H1 (cell line): ENCODE measurements around the gene GRIK4. TPM values are rescaled to one million over a fixed set of nuclear protein-coding genes. Genes with fewer than 3 reads are reported as not detected.

ENCODE experiments used
- CTCF ChIA-PET: fragments of 300-600 bp; sonication (Branson Sonifier 250); formaldehyde crosslinking; loops from one replicate; lab custom pipeline; 2021; ENCODE audit not compliant: partially characterized antibody; lab: Charles Lee
- POLR2A ChIA-PET: fragments of 300-600 bp; sonication (Branson Sonifier 250); formaldehyde crosslinking; loops from one replicate; lab custom pipeline; 2021; ENCODE audit warnings: inconsistent platforms; ENCODE audit not compliant: partially characterized antibody; lab: Charles Lee
- DNase-seq, 2 experiments: peaks; one replicate each; pipeline versions ENCODE4 v3.0.0 to v3.0.0-alpha.2; 2010 to 2022; ENCODE audit warnings: low spot score in 2 of 2, low read depth in 1 of 2, mixed read lengths in 1 of 2
- FAIRE-seq: peaks from 2 replicates; lab custom pipeline; 2011; peaks lifted over from hg19 to GRCh38; lab: Jason Lieb, UNC
- H2AFZ ChIP-seq: 2 replicates; pipeline ENCODE4 v1.8.1; 2012; ENCODE audit warnings: low read length, inconsistent platforms
- H2AK5ac ChIP-seq: 2 replicates; pipeline ENCODE4 v1.6.1; 2013; ENCODE audit warnings: low read depth, low read length
- H2BK120ac ChIP-seq: replicated peaks from 2 replicates; pipeline ENCODE3; 2013; ENCODE audit warnings: low read depth, low read length, inconsistent platforms
- H2BK12ac ChIP-seq: 2 replicates; pipeline ENCODE4 v1.6.1; 2013; ENCODE audit warnings: low read depth, low read length
- H2BK15ac ChIP-seq: 2 replicates; pipeline ENCODE4 v1.6.1; 2013; ENCODE audit warnings: low read length
- H2BK20ac ChIP-seq: 2 replicates; pipeline ENCODE4 v1.6.1; 2013; ENCODE audit warnings: low read length
- H2BK5ac ChIP-seq: 2 replicates; pipeline ENCODE4 v1.6.1; 2013; ENCODE audit warnings: low read depth, low read length
- H3K14ac ChIP-seq: 2 replicates; pipeline ENCODE4 v1.6.1; 2013; ENCODE audit warnings: inconsistent platforms; ENCODE audit not compliant: insufficient read length
- H3K18ac ChIP-seq: 2 replicates; pipeline ENCODE4 v1.6.1; 2013; ENCODE audit warnings: low read length; ENCODE audit errors: extremely low read depth
- H3K23ac ChIP-seq: 2 replicates; pipeline ENCODE4 v1.6.1; 2013; ENCODE audit warnings: inconsistent platforms; ENCODE audit not compliant: insufficient read length
- H3K23me2 ChIP-seq: 2 replicates; pipeline ENCODE4 v1.6.1; 2013; ENCODE audit warnings: low read depth, low read length
- H3K27ac ChIP-seq: 2 replicates; pipeline ENCODE4 v1.6.1; 2011; ENCODE audit warnings: low read depth, low read length, inconsistent platforms
- H3K27me3 ChIP-seq, 4 experiments: replicated peaks in 1 of 4; 1 replicate in 1 of 4; 2 replicates in 3 of 4; pipeline versions ENCODE4 v1.6.1 to v1.8.1; 2011 to 2013; ENCODE audit warnings: low read length in 3 of 4, mild to moderate bottlenecking in 3 of 4, inconsistent platforms in 2 of 4, mixed read lengths in 2 of 4, moderate library complexity in 1 of 4; ENCODE audit not compliant: control insufficient read depth in 3 of 4, insufficient read depth in 3 of 4; ENCODE audit errors: extremely low read depth in 1 of 4
- H3K36me3 ChIP-seq, 4 experiments: 2 replicates each; pipeline versions ENCODE4 v1.6.1 to v1.8.1; 2011 to 2013; ENCODE audit warnings: mild to moderate bottlenecking in 4 of 4, low read length in 3 of 4, moderate library complexity in 2 of 4, control low read depth in 1 of 4, inconsistent platforms in 1 of 4; ENCODE audit not compliant: insufficient read depth in 4 of 4, control insufficient read depth in 2 of 4
- H3K4ac ChIP-seq: replicated peaks from 2 replicates; pipeline ENCODE3; 2013; ENCODE audit warnings: low read length, low read depth, mixed read lengths, inconsistent platforms; ENCODE audit not compliant: insufficient read length
- H3K4me1 ChIP-seq, 4 experiments: replicated peaks in 1 of 4; 1 replicate in 1 of 4; 2 replicates in 3 of 4; pipeline versions ENCODE4 v1.6.1 to v1.8.1; 2011 to 2013; ENCODE audit warnings: low read length in 3 of 4, inconsistent platforms in 2 of 4, mixed read lengths in 1 of 4; ENCODE audit not compliant: insufficient read depth in 4 of 4, control insufficient read depth in 3 of 4
- H3K4me2 ChIP-seq, 2 experiments: 2 replicates each; pipeline versions ENCODE4 v1.6.1 to v1.8.1; 2011 to 2013; ENCODE audit warnings: low read depth in 2 of 2, low read length in 2 of 2, control low read depth in 1 of 2, inconsistent platforms in 1 of 2, mild to moderate bottlenecking in 1 of 2; ENCODE audit not compliant: insufficient read depth in 1 of 2
- H3K4me3 ChIP-seq, 4 experiments: fragments of 200-600, 300-600 bp in 1 of 4; sonication (generic), shearing (Covaris generic), sonication (Bioruptor Twin) in 1 of 4; 2 replicates each; pipeline versions ENCODE4 v1.5.1 to v1.8.1; 2011 to 2016; ENCODE audit warnings: low read length in 4 of 4, low read depth in 3 of 4, control low read depth in 2 of 4, inconsistent platforms in 2 of 4, mild to moderate bottlenecking in 2 of 4, mixed read lengths in 1 of 4, moderate library complexity in 1 of 4; ENCODE audit not compliant: insufficient read depth in 2 of 4; ENCODE audit errors: extremely low read depth in 1 of 4
- H3K56ac ChIP-seq: replicated peaks from 2 replicates; pipeline ENCODE3; 2013; ENCODE audit warnings: low read depth, mild to moderate bottlenecking, mixed read lengths, low read length, inconsistent platforms; ENCODE audit not compliant: insufficient read length
- H3K79me1 ChIP-seq: 2 replicates; pipeline ENCODE4 v1.6.1; 2013; ENCODE audit warnings: low read depth, low read length, control low read depth
- H3K79me2 ChIP-seq, 2 experiments: 2 replicates each; pipeline versions ENCODE4 v1.6.1 to v1.8.1; 2012 to 2013; ENCODE audit warnings: low read length in 2 of 2, mild to moderate bottlenecking in 2 of 2, inconsistent platforms in 1 of 2; ENCODE audit not compliant: insufficient read depth in 2 of 2, control insufficient read depth in 1 of 2
- H3K9ac ChIP-seq, 4 experiments: replicated peaks in 1 of 4; 1 replicate in 1 of 4; 2 replicates in 3 of 4; pipeline versions ENCODE4 v1.6.1 to v1.8.1; 2011 to 2013; ENCODE audit warnings: low read depth in 3 of 4, low read length in 3 of 4, control low read depth in 2 of 4, mild to moderate bottlenecking in 2 of 4, moderate library complexity in 2 of 4, inconsistent platforms in 1 of 4; ENCODE audit errors: extremely low read depth in 1 of 4
- H3K9me3 ChIP-seq, 2 experiments: 2 replicates each; pipeline versions ENCODE4 v1.6.1 to v1.8.1; 2012 to 2013; ENCODE audit warnings: mild to moderate bottlenecking in 2 of 2, moderate library complexity in 2 of 2, control low read depth in 1 of 2, inconsistent platforms in 1 of 2, low read depth in 1 of 2, low read length in 1 of 2, mixed read lengths in 1 of 2; ENCODE audit not compliant: insufficient read depth in 2 of 2
- H4K20me1 ChIP-seq, 2 experiments: replicated peaks in 1 of 2; 2 replicates each; pipeline versions ENCODE3 to v1.8.1; 2011 to 2013; ENCODE audit warnings: inconsistent platforms in 2 of 2, low read length in 2 of 2, mild to moderate bottlenecking in 1 of 2; ENCODE audit not compliant: insufficient read depth in 2 of 2, control insufficient read depth in 1 of 2
- H4K5ac ChIP-seq: 2 replicates; pipeline ENCODE4 v1.6.1; 2013; ENCODE audit warnings: low read length, low read depth, mixed read lengths, inconsistent platforms; ENCODE audit not compliant: insufficient read length
- H4K8ac ChIP-seq: 2 replicates; pipeline ENCODE4 v1.8.0; 2013; ENCODE audit warnings: mild to moderate bottlenecking, moderate library complexity, low read length, inconsistent platforms; ENCODE audit not compliant: insufficient read depth; ENCODE audit errors: extremely low read depth
- H4K91ac ChIP-seq: replicated peaks from 2 replicates; pipeline ENCODE3; 2013; ENCODE audit warnings: low read length, mixed read lengths, inconsistent platforms; ENCODE audit not compliant: insufficient read length
- EGR1 ChIP-seq: IDR thresholded peaks from 2 replicates; pipeline ENCODE4 v1.6.1; 2011; ENCODE audit warnings: low read depth, low read length, borderline replicate concordance
- NRF1 ChIP-seq: IDR thresholded peaks from 2 replicates; pipeline ENCODE4 v1.6.1; 2011; ENCODE audit warnings: mild to moderate bottlenecking, low read depth, low read length, improper control_type of control experiment
- SIN3A ChIP-seq, 2 experiments: IDR thresholded peaks in 1 of 2; conservative IDR thresholded peaks in 1 of 2; 2 replicates each; pipeline ENCODE4 v1.6.1; 2011 to 2012; ENCODE audit warnings: low read length in 2 of 2, improper control_type of control experiment in 1 of 2, low read depth in 1 of 2, mild to moderate bottlenecking in 1 of 2
- WGBS, 2 experiments: shearing (Covaris generic) in 1 of 2; methylation state at CpG; one replicate each; pipeline versions ENCODE4 v1.1.6 to v1.1.7; 2013 to 2015; ENCODE audit warnings: low lambda C conversion rate in 2 of 2, mixed read lengths in 2 of 2, inconsistent platforms in 1 of 2, low coverage in 1 of 2, missing lambda C conversion rate in 1 of 2; ENCODE audit not compliant: insufficient replicate concordance in 2 of 2, insufficient coverage in 1 of 2, insufficient read length in 1 of 2; ENCODE audit errors: extremely low coverage in 1 of 2, missing lambda C conversion rate in 1 of 2; 5-methylcytosine and 5-hydroxymethylcytosine counted together
- polyA plus RNA-seq, 7 experiments: library from polyadenylated mRNA; depleted of rRNA in 3 of 7; stranded (reverse) in 5 of 7; unstranded in 2 of 7; fragments of >200 nt in 5 of 7; fragments of 200-250 nt in 2 of 7; gene quantifications; 1 replicate in 5 of 7; 2 replicates in 1 of 7; 4 replicates in 1 of 7; pipeline versions ENCODE4 v1.2.1 to v1.2.3, GENCODE V29; 2011 to 2013; ENCODE audit warnings: missing spikeins in 2 of 7, mixed read lengths in 2 of 7
- total RNA-seq: library from RNA; stranded (reverse); fragmentation: NEBNext Ultra II Directional; extraction: Animal tissue kit (Norgen Biotek cat#: 25700); gene quantifications from 2 replicates; pipeline ENCODE4 v1.2.1, GENCODE V29; 2021

Gene GRIK4
- total and polyA plus RNA-seq, 2 of the 8 experiments (the other 6 are each of a cell fraction or from before 2014, with no cell fraction given): 1.2 to 2.9 TPM

DNA sequence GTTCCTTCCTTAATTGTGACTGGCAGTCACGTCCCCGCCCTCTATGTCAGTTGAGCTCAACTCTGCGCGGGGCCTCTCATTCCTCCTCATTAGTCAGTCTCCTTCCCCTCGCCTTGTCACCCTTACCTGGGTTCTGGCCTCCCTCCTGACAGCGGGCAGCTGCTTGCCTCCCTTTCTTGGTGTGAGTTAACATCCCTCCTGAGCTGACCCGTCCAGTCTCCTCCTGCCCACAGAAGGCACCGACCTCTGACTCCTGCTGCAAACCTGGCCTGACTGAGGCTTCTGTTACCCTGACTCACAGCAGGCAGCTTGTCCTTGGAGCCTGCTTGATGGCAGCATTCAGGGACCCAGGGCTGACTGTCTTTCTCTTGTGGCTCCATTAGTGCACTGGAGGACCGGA lies 45.2 kb downstream of the GRIK4 start:
- no peak overlapping the region for H3K4ac ChIP-seq
- H4K20me1 ChIP-seq: no peaks in the 10 kb centered on the region
- no peak overlapping the region for H3K27ac ChIP-seq
- no peaks in the 10 kb centered on the region; a peak in 2 of 7 replicates for H3K27me3 ChIP-seq
- peaks cover 11 to 28% (median 18%) of the 10 kb centered on the region in 4 experiments for H3K4me1 ChIP-seq
- H3K56ac ChIP-seq: no peak overlapping the region
- H2AK5ac ChIP-seq: peak overlapping the region; percentile 57; the same call in 1 of the 2 replicates
- H2BK15ac ChIP-seq: 0 out of 2 replicates have a peak overlapping the region, but pooled peaks have one; percentile 76
- ChIA-PET POLR2A (interaction anchor here (1.0 to 1.7 kb wide), 3 partner anchors 8 to 76 kb away, joined by 3 to 4 read pairs (median 4); no protein-coding TSS in a partner anchor), CTCF (interaction anchor here (1.0 kb wide), 1 partner anchor 245 kb away, joined by 3 read pairs; no protein-coding TSS in a partner anchor)
- no peak overlapping the region for H2BK5ac ChIP-seq
- no peak overlapping the region for H3K4me3 ChIP-seq
- no peak overlapping the region for H3K9ac ChIP-seq
- H2BK20ac ChIP-seq: no peak overlapping the region
- H3K4me2 ChIP-seq: peak overlapping the region in 1 of 2 experiments; percentile 62; a peak in 1 of 4 replicates
- no peak overlapping the region for H3K14ac ChIP-seq
- FAIRE-seq: no peak
- no peaks in the 10 kb centered on the region for H3K36me3 ChIP-seq
- TF ChIP-seq EGR1 (no peak), NRF1 (no peak), SIN3A (conservative IDR thresholded peaks at IDR 0.05 in 1 of 2, IDR thresholded peaks at IDR 0.05 in 1 of 2; ENCODE audit: low read depth in 1 of 2, low read length in 2 of 2) (no peak)
- H3K79me2 ChIP-seq: no peaks in the 10 kb centered on the region
- H4K8ac ChIP-seq: no peak overlapping the region; the same call in 1 of the 2 replicates
- WGBS, 2 experiments: 88% methylated on average over 7 of the region's 9 CpGs; no CpG with 5 or more reads in 1 of the 2 experiments
- H3K23me2 ChIP-seq: no peaks in the 10 kb centered on the region; the same call in 1 of the 2 replicates
- H2BK12ac ChIP-seq: no peak overlapping the region
- no peaks in the 10 kb centered on the region for H3K79me1 ChIP-seq
- H4K91ac ChIP-seq: no peak overlapping the region
- H2AFZ ChIP-seq: no peak overlapping the region
- no peak overlapping the region for H3K23ac ChIP-seq
- H3K9me3 ChIP-seq: no peaks in the 10 kb centered on the region
- no peak overlapping the region; the same call in 1 of the 2 replicates for H3K18ac ChIP-seq
- H4K5ac ChIP-seq: no peak overlapping the region
- no peak overlapping the region for H2BK120ac ChIP-seq
- no peak for DNase-seq
